OCI-M1 (cell line): ENCODE data around the gene DUS4L.
"Not testable (repeated sequence)": the region's sequence is repeated elsewhere in the genome, so short reads cannot be mapped to it uniquely, and the experiment has no call there.

Experiments used
- DNase-seq: peaks from one replicate; lab custom pipeline; 2025; lab: John Stamatoyannopoulos, UW

Gene DUS4L, protein sequence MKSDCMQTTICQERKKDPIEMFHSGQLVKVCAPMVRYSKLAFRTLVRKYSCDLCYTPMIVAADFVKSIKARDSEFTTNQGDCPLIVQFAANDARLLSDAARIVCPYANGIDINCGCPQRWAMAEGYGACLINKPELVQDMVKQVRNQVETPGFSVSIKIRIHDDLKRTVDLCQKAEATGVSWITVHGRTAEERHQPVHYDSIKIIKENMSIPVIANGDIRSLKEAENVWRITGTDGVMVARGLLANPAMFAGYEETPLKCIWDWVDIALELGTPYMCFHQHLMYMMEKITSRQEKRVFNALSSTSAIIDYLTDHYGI

GRCh38 chr7:107563775-107564552 is at the start of gene DUS4L, which contains the start of gene COG5:
Gene DUS4L (plus strand): TSS chr7:107563971. CDS start chr7:107567071, 3,100 bp downstream.
Gene COG5 (minus strand): TSS chr7:107563920. CDS start chr7:107563896, 24 bp downstream.
- DNase-seq = peak; percentile 79

- DNase-seq = no peak
These were observed 37.1 kb upstream of the DUS4L start for GRCh38 chr7:107526672-107527071.

GRCh38 chr7:107527196-107527595 is 36.6 kb upstream of the DUS4L start:
- DNase-seq = no peak

- no peak for DNase-seq
These were observed 35.3 kb upstream of the DUS4L start for GRCh38 chr7:107528461-107528860.

DNA sequence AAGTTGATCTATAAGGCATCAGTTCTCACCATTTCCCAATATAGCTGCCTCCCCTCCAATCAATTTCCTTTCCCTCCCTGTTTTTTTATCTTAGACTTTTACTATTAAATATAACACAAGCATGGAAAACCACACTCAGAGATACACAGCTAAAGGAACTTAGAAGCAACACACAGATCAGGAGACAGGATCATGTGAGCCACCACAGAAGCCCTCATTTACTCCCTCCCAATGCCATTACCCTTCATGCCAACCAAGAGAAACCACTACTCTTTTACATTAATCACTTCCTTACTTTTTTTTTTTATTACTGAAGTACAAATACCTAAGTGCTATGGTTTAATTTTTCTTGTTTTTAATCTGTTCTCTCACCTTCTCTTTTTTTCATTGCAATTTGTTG is 33.0 kb upstream of the DUS4L start:
- DNase-seq = peak; percentile 1

DNA sequence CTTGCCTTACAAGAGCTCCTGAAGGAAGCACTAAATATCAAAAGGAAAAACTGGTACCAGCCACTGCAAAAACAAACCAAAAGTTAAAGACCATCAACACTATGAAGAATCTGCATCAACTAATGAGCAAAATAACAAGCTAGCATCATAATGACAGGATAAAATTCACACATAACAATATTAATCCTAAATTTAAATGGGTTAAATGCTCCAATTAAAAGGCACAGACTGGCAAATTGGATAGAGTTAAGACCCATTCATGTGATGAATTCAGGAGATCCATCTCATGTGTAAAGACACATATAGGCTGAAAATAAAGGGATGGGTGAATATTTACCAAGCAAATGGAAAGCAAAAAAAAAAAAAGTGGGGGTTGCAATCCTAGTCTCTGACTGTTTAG is 29.6 kb upstream of the DUS4L start:
- no peak for DNase-seq

DNA sequence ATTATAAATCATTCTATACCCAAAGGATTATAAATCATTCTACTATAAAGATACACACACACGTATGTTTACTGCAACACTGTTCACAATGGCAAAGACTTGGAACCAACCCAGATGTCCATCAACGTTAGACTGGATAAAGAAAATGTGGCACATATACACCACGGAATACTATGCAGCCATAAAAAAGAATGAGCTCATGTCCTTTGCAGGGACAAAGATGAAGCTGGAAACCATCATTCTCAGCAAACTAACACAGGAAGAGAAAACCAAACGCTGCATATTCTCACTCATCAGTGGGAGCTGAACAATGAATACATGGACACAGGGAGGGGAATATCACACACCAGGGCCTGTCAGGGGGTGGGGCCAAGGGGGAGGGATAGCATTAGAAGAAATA is 26.5 kb upstream of the DUS4L start:
- not testable (repeated sequence) for DNase-seq

DNA sequence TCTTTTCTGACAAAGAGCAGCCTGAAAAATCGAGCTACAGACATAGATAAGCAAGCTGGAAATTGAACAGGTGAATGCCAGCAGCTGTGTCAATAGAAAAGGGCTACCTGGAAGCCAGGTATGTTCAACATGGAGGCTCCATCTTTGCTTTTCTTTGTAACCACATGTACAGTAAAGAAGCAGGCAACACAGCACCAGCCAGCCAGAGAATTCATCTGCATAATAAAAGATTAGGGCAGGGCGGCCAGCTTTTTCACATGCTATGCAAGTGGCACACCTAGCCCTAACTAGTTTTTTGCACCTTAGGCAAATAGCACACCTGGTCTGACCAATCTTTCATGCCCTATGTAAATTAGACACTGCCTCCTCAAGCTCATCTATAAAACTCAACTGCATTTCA is 25.8 kb upstream of the DUS4L start:
- no peak for DNase-seq

GRCh38 chr7:107543338-107543993 is 20.3 kb upstream of the DUS4L start:
- no peak for DNase-seq

GRCh38 chr7:107544848-107545591 is 18.8 kb upstream of the DUS4L start:
- DNase-seq = no peak

- no peak for DNase-seq
These were observed 11.8 kb upstream of the DUS4L start for GRCh38 chr7:107551936-107552335.

- no peak for DNase-seq
These were observed 7.9 kb upstream of the DUS4L start for GRCh38 chr7:107555893-107556292.

- DNase-seq = peak; percentile 7
These were observed 3.9 kb upstream of the DUS4L start for GRCh38 chr7:107559864-107560263.

- DNase-seq = peak; percentile 62
These were observed 2.8 kb upstream of the DUS4L start for GRCh38 chr7:107560898-107561516.

GRCh38 chr7:107563081-107563774 is 543 bp upstream of the DUS4L start:
- peak; percentile 79 for DNase-seq

- DNase-seq = no peak
These were observed 955 bp downstream of the DUS4L start for GRCh38 chr7:107564553-107565298.

DNA sequence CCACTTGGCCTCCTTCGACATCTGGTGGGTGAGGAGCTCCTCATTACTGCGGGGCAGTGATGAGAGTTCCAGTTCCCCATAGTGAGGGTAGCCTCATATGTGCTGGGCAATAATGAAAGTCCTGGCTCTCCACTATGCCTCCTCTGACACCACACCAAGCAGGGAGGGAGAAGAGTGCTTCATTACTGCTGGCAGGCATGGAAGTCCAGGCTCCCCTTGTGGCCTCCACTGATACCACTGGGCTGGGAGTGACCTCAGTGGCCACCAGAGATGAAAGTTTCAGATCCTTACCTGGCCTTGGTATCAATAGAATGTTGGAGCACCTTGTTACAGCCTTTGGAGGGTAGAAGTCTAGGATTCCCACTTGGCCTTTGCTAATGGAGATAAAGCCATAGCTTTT is 6.5 kb downstream of the DUS4L start:
- DNase-seq = no peak

- no peak for DNase-seq
These were observed 9.8 kb downstream of the DUS4L start for GRCh38 chr7:107573537-107573936.

DNA sequence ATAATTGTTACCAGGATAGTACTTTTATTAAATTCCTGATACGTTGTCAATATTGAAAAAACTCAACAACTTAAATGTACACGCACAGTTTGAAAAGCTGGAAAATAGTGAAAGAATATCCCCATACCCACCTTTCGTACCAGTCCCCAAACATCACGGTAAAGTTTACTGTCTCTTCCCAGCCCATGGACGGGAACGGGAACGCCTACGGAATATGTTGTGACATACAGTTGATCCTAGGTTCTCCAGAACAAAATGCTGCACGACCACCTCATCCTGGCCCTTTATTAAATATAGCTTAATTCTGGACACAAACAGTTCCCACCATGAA is 15.7 kb downstream of the DUS4L start:
- no peak for DNase-seq
